HS-27A (cell line): ENCODE results near the gene SPRR2F.
"Not testable (repeated sequence)": the region's sequence is repeated elsewhere in the genome, so short reads cannot be mapped to it uniquely, and the experiment has no call there.

Experiments used
- DNase-seq: peaks from one replicate; pipeline ENCODE4 v3.0.0-alpha.2; 2012; ENCODE audit warnings: low read depth, missing footprints

The SPRR2F gene

GRCh38 chr1:153113416-153113815 is at the start of gene SPRR2F:
TSS of gene SPRR2F (minus strand) at chr1:153113516. CDS start at chr1:153112733, 783 bp downstream.
- DNase-seq, result no peak

DNA sequence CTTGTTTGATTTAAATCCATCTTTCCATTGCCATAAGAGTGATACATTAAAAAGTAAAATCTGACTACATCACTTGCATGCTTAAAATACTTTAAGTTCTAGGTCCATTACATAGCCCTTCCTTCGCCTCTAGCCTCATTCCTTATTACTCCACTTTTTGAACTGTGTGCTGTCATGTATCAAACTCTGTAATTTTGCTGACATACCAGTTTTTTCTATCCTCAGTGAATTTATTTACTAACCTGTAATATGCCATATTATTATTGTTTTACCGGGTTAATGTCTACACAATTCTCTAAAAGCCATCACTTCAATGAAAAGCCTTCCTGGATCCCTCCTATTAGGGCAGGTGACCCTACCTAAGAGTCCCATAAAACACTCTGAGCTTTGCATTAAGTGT is 42.2 kb upstream of the SPRR2F start:
- DNase-seq, result no peak

- DNase-seq, result no peak
Measured at GRCh38 chr1:153152481-153152880, 39.2 kb upstream of the SPRR2F start.

- DNase-seq, result no peak
Measured at GRCh38 chr1:153150846-153151245, 37.5 kb upstream of the SPRR2F start, which contains the start of gene SPRR2G. TSS of gene SPRR2G (minus strand) at chr1:153150890. CDS start at chr1:153150110, 780 bp downstream.

DNA sequence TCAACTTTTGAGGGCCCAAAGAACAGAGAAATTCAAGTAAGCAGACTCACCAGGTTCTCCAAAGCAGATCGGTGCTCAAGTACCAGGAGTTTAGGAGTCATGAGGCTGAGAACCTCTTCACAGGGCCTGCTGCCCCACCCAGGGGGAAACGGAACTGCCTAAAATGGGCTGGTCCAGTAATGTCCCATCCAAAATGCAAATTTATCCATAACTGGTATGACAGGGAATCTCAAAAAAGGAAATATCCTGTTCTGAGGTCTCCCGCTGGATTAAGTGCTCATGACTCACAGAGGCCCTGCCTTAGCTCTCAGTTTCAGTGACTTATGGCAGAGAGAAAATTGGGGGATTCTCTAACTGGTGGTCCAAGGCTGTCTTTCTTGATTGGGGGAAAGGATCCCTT is 28.1 kb upstream of the SPRR2F start:
- DNase-seq, result no peak

DNA sequence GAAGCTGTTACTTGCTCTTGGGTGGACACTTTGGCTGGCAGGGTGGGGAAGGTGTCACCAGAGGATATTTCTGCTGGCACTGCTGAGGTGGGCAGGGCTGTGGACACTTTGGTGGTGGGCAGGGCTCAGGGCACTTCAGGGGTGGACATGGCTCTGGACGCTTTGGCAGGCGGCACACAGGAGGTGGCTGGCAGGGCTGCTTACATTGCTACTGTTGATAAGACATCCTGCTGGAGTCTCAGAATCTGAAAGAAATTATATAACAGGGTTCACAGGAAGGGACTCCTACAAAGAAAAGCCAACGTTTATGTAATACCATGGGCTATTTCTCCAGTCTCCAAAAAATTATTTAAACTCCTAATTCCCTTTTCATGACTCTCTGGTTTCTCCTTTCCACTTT is 27.2 kb upstream of the SPRR2F start:
- DNase-seq, result no peak

GRCh38 chr1:153133743-153134142 is 20.4 kb upstream of the SPRR2F start:
- DNase-seq, result no peak

DNA sequence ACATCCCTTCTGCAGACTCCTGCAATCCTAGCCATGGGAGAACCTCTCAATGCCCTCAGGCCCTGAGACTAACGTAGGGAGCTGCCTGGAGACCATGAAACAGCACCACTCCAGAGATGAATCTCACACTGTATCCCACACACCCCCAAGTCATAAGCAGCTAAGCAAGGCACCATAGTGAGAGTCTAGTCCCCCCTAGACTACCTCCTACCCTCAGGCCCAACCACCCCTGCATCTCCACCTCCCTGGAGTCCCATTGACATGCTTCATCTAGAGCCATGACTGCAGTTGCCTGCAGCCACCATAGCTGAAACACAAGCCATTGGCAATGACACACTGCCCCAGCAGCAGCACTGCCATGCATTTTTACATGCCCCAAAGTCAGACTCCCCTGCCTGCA is 20.0 kb upstream of the SPRR2F start:
- DNase-seq, result no peak

DNA sequence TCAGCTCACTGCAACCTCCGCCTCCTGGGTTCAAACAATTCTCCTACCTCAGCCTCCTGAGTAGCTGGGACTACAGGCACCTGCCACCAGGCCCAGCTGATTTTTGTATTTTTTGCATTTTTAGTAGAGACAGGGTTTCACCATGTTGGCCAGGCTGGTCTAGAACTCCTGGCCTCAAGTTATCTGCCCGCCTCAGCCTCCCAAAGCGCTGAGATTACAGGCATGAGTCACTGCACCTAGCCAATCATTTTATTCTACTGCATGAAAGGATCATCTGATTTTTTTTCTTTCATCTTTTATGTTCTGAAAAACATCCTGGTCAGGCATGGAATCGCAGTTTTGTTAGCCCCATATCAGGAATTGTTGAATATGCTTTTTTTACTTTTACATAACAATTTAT is 15.4 kb upstream of the SPRR2F start:
- not testable (repeated sequence) for DNase-seq

DNA sequence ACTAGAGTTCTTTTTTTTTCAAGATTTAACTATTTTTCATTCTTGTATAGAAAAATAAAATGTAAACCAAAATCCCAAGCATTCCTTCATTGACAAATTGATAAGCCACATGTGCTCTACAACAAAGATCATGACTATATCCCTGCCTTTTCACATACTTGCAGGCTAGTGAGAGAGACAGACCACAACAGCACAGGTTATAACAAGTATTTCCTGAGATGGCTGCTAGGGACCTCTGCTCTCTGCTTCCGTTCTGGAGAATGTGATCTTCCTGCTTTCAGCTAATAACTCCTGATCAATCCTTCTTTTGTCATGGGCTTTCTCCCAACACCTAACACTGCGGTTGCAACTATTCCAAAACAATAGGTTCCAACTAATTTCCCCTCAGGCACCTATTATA is 14.0 kb upstream of the SPRR2F start:
- DNase-seq, result no peak

DNA sequence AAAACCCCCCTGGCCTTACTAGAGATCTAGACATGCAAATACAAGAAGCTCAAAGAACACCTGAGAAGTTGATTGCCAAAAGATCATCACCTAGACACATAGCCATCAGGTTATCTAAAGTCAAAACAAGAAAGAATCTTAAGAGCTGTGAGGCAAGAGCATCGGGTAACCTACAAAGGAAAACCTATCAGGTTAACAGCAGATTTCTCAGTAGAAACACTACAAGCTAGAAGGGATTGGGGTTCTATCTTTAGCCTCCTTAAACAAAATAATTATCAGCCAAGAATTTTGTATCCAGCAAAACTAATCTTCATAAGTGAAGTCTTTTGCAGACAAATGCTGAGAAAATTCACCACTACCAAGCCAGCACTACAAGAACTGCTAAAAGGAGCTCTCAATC is 12.2 kb upstream of the SPRR2F start:
- no peak for DNase-seq

DNA sequence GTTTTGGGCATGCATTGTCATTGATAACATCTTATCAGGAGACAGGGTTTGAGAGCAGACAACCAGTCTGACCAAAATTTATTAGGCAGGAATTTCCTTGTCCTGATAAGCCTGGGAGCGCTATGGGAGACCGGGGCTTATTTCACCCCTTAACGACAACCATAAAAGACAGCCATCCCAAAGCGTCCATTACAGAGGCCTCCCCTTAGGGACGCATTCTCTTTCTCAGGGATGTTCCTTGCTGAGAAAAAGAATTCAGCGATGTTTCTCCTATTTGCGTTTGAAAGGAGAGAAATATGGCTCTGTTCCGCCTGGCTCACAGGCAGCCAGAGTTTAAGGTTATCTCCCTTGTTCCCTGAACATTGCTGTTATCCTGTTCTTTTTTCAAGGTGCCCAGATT is 10.5 kb upstream of the SPRR2F start:
- DNase-seq, result not testable (repeated sequence)

- DNase-seq, result no peak
Measured at GRCh38 chr1:153122831-153123421, 9.6 kb upstream of the SPRR2F start.

- no peak for DNase-seq
Measured at GRCh38 chr1:153120945-153121344, 7.6 kb upstream of the SPRR2F start.

- DNase-seq, result no peak
Measured at GRCh38 chr1:153119491-153119971, 6.2 kb upstream of the SPRR2F start.

DNA sequence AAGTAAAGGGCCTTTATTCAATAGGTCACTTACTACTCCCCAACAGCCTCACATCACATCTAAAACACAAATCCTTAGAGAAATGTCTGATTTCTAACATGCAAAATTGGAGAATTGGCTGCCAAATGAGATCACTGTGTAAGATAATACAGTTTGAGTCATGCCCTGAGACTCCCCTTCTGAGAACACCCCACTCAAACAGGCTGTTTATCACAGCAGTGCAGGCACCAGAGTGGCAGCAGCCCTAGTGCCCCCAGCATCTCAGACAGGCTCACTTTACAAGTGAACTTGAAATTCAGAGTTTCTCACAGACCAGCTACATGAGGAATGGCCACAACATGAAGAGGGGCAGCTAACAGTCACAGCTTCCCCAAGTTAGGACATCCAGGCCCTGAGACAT is 1.9 kb upstream of the SPRR2F start:
- not testable (repeated sequence) for DNase-seq

DNA sequence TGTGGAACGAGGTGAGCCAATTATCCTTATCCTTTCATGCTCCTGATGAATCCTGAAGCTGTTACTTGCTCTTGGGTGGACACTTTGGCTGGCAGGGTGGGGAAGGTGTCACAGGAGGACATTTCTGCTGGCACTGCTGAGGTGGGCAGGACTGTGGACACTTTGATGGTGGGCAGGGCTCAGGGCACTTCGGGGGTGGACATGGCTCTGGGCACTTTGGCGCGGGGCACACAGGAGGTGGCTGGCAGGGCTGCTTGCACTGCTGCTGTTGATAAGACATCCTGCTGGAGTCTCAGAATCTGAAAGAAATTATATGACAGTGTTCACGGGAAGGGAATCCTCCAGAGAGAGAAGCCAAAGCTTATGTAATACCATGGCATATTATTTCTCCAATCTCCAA is 862 bp downstream of the SPRR2F start:
- DNase-seq, result not testable (repeated sequence)

DNA sequence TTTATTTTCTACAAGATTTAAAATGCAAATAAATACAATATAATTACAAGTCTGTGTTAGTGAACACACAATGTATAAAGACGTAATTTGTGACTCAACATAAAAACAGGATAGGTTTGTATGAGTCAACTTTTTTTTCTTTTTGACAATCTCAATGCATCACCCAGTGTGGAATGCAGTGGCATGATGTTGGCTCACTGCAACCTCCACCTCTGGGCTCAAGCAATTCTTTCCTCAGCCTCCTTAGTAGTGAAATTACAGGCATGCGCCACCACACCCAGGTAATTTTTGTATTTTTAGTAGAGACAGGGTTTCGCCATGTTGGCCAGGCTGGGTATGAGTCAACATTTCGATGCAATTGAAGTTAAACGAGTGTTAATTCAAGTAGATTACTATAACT is 13.1 kb downstream of the SPRR2F start:
- peak; percentile 66 for DNase-seq

- DNase-seq, result peak; percentile 24
Measured at GRCh38 chr1:153099461-153100045, 13.8 kb downstream of the SPRR2F start.

- DNase-seq, result no peak
Measured at GRCh38 chr1:153095764-153096163, 17.6 kb downstream of the SPRR2F start.

GRCh38 chr1:153094426-153094825 is 18.9 kb downstream of the SPRR2F start, which contains the start of gene SPRR2E:
TSS of gene SPRR2E (minus strand) at chr1:153094526. CDS start at chr1:153093751, 775 bp downstream.
- DNase-seq, result no peak

GRCh38 chr1:153087652-153088051 is 25.7 kb downstream of the SPRR2F start:
- no peak for DNase-seq

GRCh38 chr1:153081736-153082135 is 31.6 kb downstream of the SPRR2F start:
- no peak for DNase-seq
